Measurements from ENCODE around the gene CIART. TPM values are rescaled to one million over a fixed set of nuclear protein-coding genes. Genes with fewer than 3 reads are reported as not detected.

CIART gene
- total and polyA plus RNA-seq, 4 donors: 0.51 to 7.1 (median 1.9) TPM

- Histone ChIP-seq H3K4me1 (ENCODE audit: control insufficient read depth in 4 of 4, insufficient read depth in 4 of 4, low read length in 3 of 4) (no peaks in the 10 kb centered on the region), H3K9ac (ENCODE audit: low read depth in 1 of 2, low read length in 2 of 2) (no peak overlapping the region), H3K4me3 (ENCODE audit: low read depth in 1 of 3, low read length in 3 of 3) (no peak overlapping the region), H3K27ac (ENCODE audit: low read depth in 1 of 2, low read length in 2 of 2) (no peak overlapping the region), H3K36me3 (ENCODE audit: control insufficient read depth in 4 of 4, insufficient read depth in 3 of 4, low read depth in 1 of 4, low read length in 3 of 4) (peaks cover 40 to 83% (median 58%) of the 10 kb centered on the region in 4 donors), H3K9me3 (ENCODE audit: control insufficient read depth in 4 of 4, low read length in 3 of 4) (no peaks in the 10 kb centered on the region), H3K27me3 (ENCODE audit: control insufficient read depth in 4 of 4, insufficient read depth in 4 of 4, low read length in 3 of 4) (no peaks in the 10 kb centered on the region)
- WGBS: 95% methylated on average over 7 of the region's 7 CpGs
- no peak for DNase-seq (ENCODE audit: low spot score)
- no peak for TF ChIP-seq RAD21 (IDR thresholded peaks at IDR 0.05)
- no peak for TF ChIP-seq YY1 (IDR thresholded peaks at IDR 0.05)
- no peak for TF ChIP-seq GABPA (IDR thresholded peaks at IDR 0.05 in 1 of 2, conservative IDR thresholded peaks at IDR 0.05 in 1 of 2)
Measured at GRCh38 chr1:150332651-150333290, 50.4 kb downstream of the CIART start.

Small RNAs within 50 kb of the gene (small RNA-seq; reads per million reads assigned to genes)
- gene RNU2-17P: 0.84 reads per million, percentile 74 among the genes with 10 or more reads in this experiment

Other genes starting within 250 kb of the CIART start
- 10 to 100 TPM; 12.1 to 24.2 TPM for gene VPS45, start 214.8 kb upstream of the CIART start, total RNA-seq
- 10 to 100 TPM in 1 of 2 donors, 1 to 10 TPM in 1; 7.7 to 16.2 TPM for gene VPS45, start 214.8 kb upstream of the CIART start, polyA plus RNA-seq
- 1 to 10 TPM; 5.8 to 8.8 TPM for gene PLEKHO1, start 132.6 kb upstream of the CIART start, total RNA-seq
- gene PLEKHO1, start 132.6 kb upstream of the CIART start, polyA plus RNA-seq: 1 to 10 TPM; 3.5 to 6.3 TPM
- gene ANP32E, start 46.4 kb upstream of the CIART start, total RNA-seq: 10 to 100 TPM in 1 of 2 donors, 1 to 10 TPM in 1; 8.8 to 40.6 TPM
- gene ANP32E, start 46.4 kb upstream of the CIART start, polyA plus RNA-seq: 10 to 100 TPM; 10.5 to 41.5 TPM
- 1 to 10 TPM in 1 of 2 donors, under 1 TPM in 1; 0.42 to 2.7 TPM for gene CA14, start 24.8 kb upstream of the CIART start, total RNA-seq
- 1 to 10 TPM in 1 of 2 donors, under 1 TPM in 1; 0.22 to 2.0 TPM for gene CA14, start 24.8 kb upstream of the CIART start, polyA plus RNA-seq
- 10 to 100 TPM; 48.9 to 65.3 TPM for gene APH1A, start 13.5 kb upstream of the CIART start, total RNA-seq
- 10 to 100 TPM; 25.1 to 93.6 TPM for gene APH1A, start 13.5 kb upstream of the CIART start, polyA plus RNA-seq
- gene C1orf54, start 9.8 kb upstream of the CIART start, total RNA-seq: 10 to 100 TPM in 1 of 2 donors, 1 to 10 TPM in 1; 2.3 to 10.8 TPM
- 1 to 10 TPM; 3.3 to 5.6 TPM for gene C1orf54, start 9.8 kb upstream of the CIART start, polyA plus RNA-seq
- gene MRPS21, start 11.3 kb downstream of the CIART start, total RNA-seq: 10 to 100 TPM; 15.0 to 16.7 TPM
- 10 to 100 TPM; 29.1 to 56.5 TPM for gene MRPS21, start 11.3 kb downstream of the CIART start, polyA plus RNA-seq
- gene PRPF3, start 39.0 kb downstream of the CIART start, total RNA-seq: 10 to 100 TPM; 16.7 to 32.8 TPM
- 10 to 100 TPM in 1 of 2 donors, 1 to 10 TPM in 1; 9.9 to 14.9 TPM for gene PRPF3, start 39.0 kb downstream of the CIART start, polyA plus RNA-seq
- gene RPRD2, start 81.6 kb downstream of the CIART start, total RNA-seq: 1 to 10 TPM; 8.8 to 9.7 TPM
- gene RPRD2, start 81.6 kb downstream of the CIART start, polyA plus RNA-seq: 1 to 10 TPM; 5.4 to 7.2 TPM
- 10 to 100 TPM; 16.5 to 20.8 TPM for gene TARS2, start 204.9 kb downstream of the CIART start, total RNA-seq
- 10 to 100 TPM; 10.9 to 20.7 TPM for gene TARS2, start 204.9 kb downstream of the CIART start, polyA plus RNA-seq
- 1 to 10 TPM; 5.1 to 8.1 TPM for gene ECM1, start 225.6 kb downstream of the CIART start, total RNA-seq
- 10 to 100 TPM; 17.0 to 22.5 TPM for gene ECM1, start 225.6 kb downstream of the CIART start, polyA plus RNA-seq
- not detected for gene FALEC, start 233.2 kb downstream of the CIART start, total RNA-seq
- gene FALEC, start 233.2 kb downstream of the CIART start, polyA plus RNA-seq: not detected